NCI-H1105 (cell line): Measurements from ENCODE around the gene CYTL1.
"Not testable (repeated sequence)": the region's sequence is repeated elsewhere in the genome, so short reads cannot be mapped to it uniquely, and the experiment has no call there.

Experiments used
- DNase-seq: peaks from one replicate; lab custom pipeline; 2025; lab: John Stamatoyannopoulos, UW

The CYTL1 gene

GRCh38 chr4:5001641-5002040, 17.6 kb downstream of the CYTL1 start:
- DNase-seq = not testable (repeated sequence)

DNA sequence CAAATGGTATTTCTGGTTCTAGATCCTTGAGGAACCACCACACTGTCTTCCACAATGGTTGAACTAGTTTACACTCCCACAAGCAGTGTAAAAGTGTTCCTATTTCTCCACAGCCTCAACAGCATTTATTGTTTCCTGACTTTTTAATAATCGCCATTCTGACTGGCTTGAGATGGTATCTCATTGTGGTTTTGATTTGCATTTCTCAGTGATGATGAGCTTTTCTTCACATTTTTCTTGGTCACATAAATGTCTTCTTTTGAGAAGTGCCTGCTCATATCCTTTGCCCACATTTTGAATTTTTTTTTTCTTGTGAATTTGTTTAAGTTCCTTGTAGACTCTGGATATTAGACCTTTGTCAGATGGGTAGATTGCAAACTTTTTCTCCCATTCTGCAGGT, 22.3 kb downstream of the CYTL1 start:
- DNase-seq = not testable (repeated sequence)

- no peak for DNase-seq
Measured at GRCh38 chr4:4995908-4996265, 23.4 kb downstream of the CYTL1 start.

- DNase-seq = no peak
Measured at GRCh38 chr4:4995103-4995907, 24.0 kb downstream of the CYTL1 start.

DNA sequence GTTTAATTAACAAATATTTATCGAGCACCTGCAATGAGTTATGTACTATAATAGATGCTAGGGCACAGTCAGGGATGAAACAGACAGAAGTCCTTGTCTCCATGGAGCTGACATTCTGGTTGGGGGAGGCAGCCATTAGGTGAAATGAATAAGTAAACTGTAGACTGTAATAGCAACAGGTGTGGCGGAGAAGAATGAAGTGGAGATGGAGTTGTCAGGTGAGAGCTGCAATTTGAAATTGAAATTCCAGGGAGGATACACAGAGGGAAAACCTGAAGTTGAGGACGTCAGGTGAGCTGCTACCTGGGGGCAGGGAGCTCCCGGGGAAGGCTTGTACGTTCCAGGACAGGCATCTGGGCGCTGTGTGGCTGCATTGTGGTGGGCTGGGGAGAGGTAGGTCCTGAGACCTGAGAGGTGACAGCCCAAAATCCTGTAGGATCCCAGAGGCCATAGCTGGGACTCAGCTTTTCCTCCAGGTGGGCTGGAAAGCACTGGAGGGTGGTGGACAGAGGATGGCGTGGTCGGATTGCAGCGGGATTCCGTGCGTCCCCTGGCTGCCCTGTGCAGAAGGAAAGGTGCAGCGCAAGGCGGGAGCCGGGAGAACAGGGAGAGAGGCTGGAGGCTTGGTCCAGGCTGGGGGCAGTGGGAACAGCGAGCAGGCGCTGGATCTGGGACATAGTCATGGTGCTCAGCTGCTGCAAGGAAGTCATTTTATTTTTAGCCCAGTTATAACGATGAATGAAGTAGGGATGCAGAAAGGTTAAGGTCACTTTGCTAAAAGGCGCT, 24.8 kb downstream of the CYTL1 start:
- no peak for DNase-seq

- DNase-seq = no peak
Measured at GRCh38 chr4:4992833-4993232, 26.4 kb downstream of the CYTL1 start.

DNA sequence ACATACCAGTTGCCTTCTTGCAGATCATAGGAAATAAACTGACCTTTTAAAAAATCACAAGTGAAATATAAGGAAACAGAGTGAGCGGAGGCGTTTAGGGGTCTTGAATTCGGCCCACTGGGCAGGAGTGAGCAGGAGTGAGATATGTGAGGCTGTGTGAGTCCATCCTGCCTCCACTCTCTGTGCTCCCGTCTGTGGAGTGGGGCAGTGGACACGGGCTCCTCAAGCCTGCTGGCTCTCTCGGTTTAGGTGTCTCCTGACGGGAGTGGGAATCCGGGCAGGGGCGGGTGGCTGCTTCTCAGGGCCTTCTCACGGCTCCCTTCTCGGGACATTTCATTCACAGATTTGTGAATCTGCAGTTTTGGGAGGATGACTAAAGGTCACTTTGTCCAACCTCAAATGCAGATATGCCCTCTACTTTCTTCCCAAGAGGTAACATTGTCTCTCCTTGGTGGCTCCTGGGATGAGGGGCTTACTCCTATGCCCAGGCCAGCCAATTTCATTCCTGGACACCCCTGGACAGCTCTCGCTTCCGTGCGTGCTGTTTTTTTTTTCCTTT, 27.6 kb downstream of the CYTL1 start:
- no peak for DNase-seq

DNA sequence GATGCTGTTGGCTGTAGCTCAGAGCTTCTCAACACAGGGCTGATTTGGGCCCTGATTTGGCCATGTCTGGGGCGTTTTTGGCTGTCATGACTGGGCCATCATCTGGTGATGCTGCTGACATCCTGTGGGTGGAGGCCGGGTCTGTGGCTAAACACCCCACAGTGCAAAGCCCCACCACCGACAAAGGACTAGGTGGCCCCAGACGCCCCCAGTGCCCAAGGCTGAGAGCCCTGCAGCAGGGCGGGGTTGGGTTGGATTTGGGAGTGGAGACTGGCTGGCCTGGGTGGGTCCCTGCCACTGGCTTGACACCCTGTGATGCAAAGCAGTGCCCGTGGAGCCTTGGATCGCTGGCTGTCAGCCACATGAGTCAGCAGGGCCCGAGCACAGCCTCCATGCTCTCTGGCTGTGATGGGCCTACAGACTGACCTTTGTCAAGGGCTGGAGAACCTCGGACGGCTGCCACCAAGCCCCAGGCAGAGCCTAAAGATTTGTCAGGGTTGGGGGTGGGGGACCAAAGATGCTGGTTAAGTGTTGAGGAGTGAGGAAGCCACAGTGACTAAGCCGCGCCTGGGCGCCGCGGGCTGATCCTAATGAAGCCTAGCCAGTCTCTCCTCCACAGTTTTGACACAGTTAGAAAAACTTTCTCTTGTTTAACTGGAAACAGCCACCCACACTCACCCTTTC, 28.3 kb downstream of the CYTL1 start:
- DNase-seq = no peak

- DNase-seq = no peak
Measured at GRCh38 chr4:4990329-4990728, 28.9 kb downstream of the CYTL1 start.

GRCh38 chr4:4989083-4989622, 30.1 kb downstream of the CYTL1 start:
- no peak for DNase-seq

DNA sequence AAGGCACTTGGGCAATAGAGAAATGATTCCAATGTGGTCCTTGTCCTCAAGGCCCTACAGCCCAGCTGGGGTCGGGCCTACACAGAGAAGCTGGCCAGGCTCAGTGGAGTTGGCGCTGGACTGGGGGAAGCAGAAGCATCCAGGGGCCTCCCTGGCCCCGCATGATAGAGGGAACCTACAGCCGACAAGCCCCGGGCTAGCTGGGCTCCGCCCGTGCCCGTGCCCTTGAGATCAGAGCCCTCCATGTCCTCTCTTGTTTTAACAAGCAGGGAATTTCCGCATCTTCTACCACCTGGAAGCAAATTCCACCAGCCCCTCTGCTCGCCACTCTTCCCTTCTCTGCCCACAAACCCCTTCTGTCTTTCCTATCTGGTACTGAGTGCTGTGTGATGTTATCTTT, 31.6 kb downstream of the CYTL1 start:
- no peak for DNase-seq

- DNase-seq = no peak
Measured at GRCh38 chr4:4986841-4987240, 32.4 kb downstream of the CYTL1 start.

- DNase-seq = no peak
Measured at GRCh38 chr4:4985844-4986243, 33.4 kb downstream of the CYTL1 start.

DNA sequence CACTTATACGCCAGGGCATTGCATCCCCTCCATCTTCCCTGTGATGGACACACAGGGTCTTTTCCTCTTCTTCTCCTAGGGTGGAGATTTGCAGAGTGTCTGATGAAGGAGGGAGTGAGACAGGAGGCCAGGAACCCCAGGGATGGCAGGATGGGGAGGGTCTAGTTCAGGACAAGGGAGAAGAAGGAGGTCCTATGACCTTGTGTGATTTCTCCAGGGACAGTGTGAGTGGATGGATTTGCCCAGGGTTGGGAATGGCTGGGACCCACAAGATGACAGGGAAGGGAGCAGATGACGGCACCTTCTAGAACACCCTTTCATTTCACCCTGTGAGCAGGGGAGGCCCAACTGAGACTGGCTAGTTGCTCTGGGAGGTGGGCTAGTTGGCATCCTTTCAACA, 34.2 kb downstream of the CYTL1 start:
- no peak for DNase-seq

- no peak for DNase-seq
Measured at GRCh38 chr4:4984186-4984585, 35.1 kb downstream of the CYTL1 start.

- no peak for DNase-seq
Measured at GRCh38 chr4:4981827-4982226, 37.4 kb downstream of the CYTL1 start.

DNA sequence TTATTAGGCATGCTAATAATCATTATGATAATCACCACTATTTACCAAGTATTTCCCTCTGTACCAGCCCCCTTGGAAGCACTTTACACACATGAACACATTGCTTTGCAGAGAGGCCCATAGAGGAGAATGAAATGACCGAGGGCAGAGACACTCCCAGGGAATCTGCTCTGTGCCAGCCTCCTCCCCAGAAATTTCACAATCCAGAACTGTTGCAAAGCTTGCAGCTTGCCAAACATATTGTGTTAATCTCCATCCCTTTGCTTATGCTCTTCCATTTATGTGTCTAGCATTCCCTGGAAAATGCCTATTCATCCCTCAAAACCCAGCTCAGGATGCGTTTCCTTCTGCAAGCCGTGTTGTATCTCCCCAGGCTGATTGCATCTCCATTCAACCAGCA, 37.8 kb downstream of the CYTL1 start:
- no peak for DNase-seq

DNA sequence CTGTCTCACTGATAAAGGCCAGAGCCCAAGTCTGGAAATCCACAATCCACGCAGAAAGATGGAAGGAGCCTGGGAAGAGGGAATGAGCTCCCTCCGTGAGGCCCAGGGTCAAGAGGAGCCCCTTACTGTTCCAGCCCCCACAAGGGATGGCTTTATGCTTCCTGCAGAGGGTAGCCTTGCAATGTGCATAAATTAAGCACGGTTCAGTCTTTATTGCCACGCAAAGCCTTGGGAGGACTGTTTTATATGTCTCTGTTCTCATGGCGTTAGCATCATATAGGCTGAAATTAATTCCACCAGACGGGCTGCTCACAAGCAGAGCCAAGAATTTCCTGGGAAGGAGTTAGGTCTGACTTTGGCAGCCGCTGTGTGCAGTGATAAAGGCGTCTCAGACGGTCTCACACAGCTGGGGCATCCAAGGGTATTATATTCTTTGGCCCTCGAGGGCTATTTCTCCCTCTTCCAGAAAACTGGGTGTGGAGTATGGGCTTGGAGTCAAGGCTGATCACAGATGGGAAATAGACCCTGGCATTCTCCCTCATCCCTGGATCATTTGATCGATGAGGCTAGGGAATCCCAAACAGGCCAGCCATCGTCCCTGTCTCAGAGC, 38.5 kb downstream of the CYTL1 start:
- DNase-seq = no peak

DNA sequence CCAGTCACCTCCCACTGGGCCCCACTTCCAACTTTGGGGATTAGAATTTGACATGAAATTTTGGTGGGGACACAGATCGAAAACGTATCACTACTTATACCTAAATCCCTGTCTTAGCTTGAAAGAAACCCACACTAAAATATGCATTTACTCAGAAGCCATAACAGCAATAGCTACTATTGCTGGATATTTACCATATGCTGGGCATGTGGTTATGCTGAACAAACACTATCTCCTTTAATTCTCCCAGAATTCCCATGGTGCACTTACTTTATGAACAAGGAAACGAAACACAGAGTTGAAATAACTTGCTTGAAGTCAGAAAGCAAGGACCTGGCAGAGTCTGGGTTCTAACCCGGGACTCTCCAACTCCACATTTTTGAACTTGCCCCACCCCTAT, 39.3 kb downstream of the CYTL1 start:
- no peak for DNase-seq

GRCh38 chr4:4974727-4975126, 44.5 kb downstream of the CYTL1 start:
- no peak for DNase-seq

- no peak for DNase-seq
Measured at GRCh38 chr4:4971796-4972195, 47.5 kb downstream of the CYTL1 start.

- DNase-seq = no peak
Measured at GRCh38 chr4:4969298-4969697, 50.0 kb downstream of the CYTL1 start.
